IPS-18a (cell line): Measurements from ENCODE around the gene ESR1.

Experiments used
- H3K27ac ChIP-seq: one replicate; pipeline ENCODE4 v1.5.1; 2013; ENCODE audit warnings: low read length
- H3K27me3 ChIP-seq: one replicate; pipeline ENCODE4 v1.6.1; 2013; ENCODE audit warnings: mild to moderate bottlenecking, low read length; ENCODE audit not compliant: control insufficient read depth, insufficient read depth
- H3K36me3 ChIP-seq: one replicate; pipeline ENCODE4 v1.6.1; 2013; ENCODE audit warnings: low read depth, low read length; ENCODE audit not compliant: control insufficient read depth
- H3K4me1 ChIP-seq: one replicate; pipeline ENCODE4 v1.6.1; 2013; ENCODE audit warnings: low read depth, low read length; ENCODE audit not compliant: control insufficient read depth
- H3K4me3 ChIP-seq: one replicate; pipeline ENCODE4 v1.5.1; 2013; ENCODE audit warnings: low read length
- H3K9ac ChIP-seq: one replicate; pipeline ENCODE4 v1.6.1; 2013; ENCODE audit warnings: mild to moderate bottlenecking, low read length, moderate library complexity
- H3K9me3 ChIP-seq: one replicate; pipeline ENCODE4 v1.6.1; 2013; ENCODE audit warnings: low read depth, low read length; ENCODE audit not compliant: control insufficient read depth

The ESR1 gene

GRCh38 chr6:152167641-152168603, 360.4 kb downstream of the ESR1 start:
- H3K4me1 ChIP-seq: no peaks in the 10 kb centered on the region
- H3K27ac ChIP-seq: no peak overlapping the region
- no peak overlapping the region for H3K9ac ChIP-seq
- H3K4me3 ChIP-seq: no peak overlapping the region
- H3K36me3 ChIP-seq: no peaks in the 10 kb centered on the region
- no peaks in the 10 kb centered on the region for H3K27me3 ChIP-seq
- H3K9me3 ChIP-seq: no peaks in the 10 kb centered on the region

GRCh38 chr6:152170313-152170701, 362.8 kb downstream of the ESR1 start:
- no peak overlapping the region for H3K27ac ChIP-seq
- no peaks in the 10 kb centered on the region for H3K36me3 ChIP-seq
- H3K4me1 ChIP-seq: no peaks in the 10 kb centered on the region

DNA sequence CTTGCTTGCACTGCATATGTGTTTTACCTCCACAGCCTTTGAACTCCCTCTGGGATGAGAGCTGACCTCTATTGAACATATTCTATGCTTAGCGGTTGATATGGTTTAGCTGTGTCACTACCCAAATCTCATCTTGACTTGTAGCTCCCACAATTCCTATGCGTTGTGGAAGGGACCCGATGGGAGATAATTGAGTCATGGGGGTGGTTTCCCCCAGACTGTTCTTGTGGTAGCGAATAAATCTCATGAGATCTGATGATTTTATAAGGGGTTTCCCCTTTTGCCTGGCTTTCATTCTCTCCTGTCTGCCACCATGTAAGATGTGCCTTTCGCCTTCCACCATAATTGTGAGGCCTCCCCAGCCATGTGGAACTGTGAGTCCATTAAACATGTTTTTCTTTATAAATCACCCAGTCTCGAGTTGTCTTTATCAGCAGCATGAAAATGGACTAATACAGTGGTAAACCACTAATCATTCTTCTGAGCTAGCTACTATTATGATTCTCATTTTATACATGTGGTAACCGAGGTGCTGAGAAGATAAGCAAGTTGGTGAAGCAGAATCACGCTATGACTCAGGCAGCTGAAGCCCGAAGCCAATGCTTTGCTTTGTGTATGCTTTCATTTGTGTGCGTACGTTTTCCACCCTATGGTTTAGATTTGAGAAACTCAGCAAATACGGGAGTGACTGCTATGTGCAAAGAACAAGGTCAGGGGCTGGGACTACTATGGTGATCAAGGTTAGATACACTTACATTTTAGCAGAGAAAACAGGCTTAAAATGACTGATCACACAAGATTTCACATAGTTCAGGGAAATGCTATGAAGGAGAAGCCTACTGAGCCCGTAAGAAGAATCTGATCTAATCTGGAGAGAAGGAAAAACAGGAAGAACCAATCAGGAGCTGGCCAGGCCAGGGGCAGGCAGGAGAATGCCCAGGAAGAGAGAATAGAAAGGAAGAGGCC, 363.5 kb downstream of the ESR1 start:
- Histone ChIP-seq H3K4me3 (no peak overlapping the region), H3K27me3 (no peaks in the 10 kb centered on the region), H3K9ac (no peak overlapping the region), H3K9me3 (no peaks in the 10 kb centered on the region), H3K27ac (no peak overlapping the region), H3K36me3 (no peaks in the 10 kb centered on the region), H3K4me1 (no peaks in the 10 kb centered on the region)

More at GRCh38 chr6:152170313-152170701, 362.8 kb downstream of the ESR1 start:
- Histone ChIP-seq H3K4me3 (no peak overlapping the region), H3K9me3 (no peaks in the 10 kb centered on the region), H3K27me3 (no peaks in the 10 kb centered on the region), H3K9ac (no peak overlapping the region)

- Histone ChIP-seq H3K9ac (no peak overlapping the region), H3K27me3 (no peaks in the 10 kb centered on the region), H3K4me1 (no peaks in the 10 kb centered on the region), H3K9me3 (no peaks in the 10 kb centered on the region), H3K27ac (no peak overlapping the region), H3K4me3 (no peak overlapping the region), H3K36me3 (no peaks in the 10 kb centered on the region)
Measured at GRCh38 chr6:152173321-152173720, 365.8 kb downstream of the ESR1 start.

DNA sequence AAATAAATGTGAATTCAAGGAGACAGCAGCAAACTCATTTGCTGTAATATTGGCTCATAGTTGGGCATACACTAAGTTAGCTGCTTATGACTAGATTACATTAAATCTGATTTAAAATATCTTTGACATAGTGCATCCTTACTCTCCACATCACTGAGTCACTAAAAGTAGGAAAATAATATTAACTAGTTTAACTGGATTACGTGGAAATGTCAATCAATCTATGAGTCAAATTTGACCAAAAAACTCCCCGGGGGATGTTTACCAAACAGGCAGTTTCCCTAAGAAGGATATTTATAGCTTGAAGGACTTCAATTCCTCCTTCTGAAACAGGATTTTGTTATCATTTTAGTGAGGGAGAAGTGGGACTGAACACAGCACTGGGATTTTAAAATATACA, 366.5 kb downstream of the ESR1 start:
- Histone ChIP-seq H3K9ac (no peak overlapping the region), H3K9me3 (no peaks in the 10 kb centered on the region), H3K27ac (no peak overlapping the region), H3K4me1 (no peaks in the 10 kb centered on the region), H3K27me3 (no peaks in the 10 kb centered on the region), H3K4me3 (no peak overlapping the region), H3K36me3 (no peaks in the 10 kb centered on the region)

DNA sequence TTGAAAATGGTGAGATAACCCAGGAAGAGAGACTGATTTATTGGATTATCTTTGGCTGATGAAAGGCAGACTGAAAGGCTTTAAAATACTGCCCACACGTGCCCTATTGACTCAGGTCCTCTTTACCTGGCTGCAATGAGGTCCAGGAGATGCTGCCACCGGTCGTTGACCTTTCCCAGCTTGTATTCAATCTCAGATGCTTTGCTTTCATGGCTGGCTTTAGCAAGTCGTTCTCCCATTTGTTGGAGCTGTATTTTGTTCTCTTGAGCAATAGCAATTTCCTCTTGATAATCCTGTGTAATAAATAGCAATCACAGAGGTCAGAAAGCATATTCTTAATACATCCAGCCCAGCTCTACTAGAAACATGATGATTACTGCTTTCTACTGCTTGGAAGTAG, 368.8 kb downstream of the ESR1 start:
- Histone ChIP-seq H3K9me3 (no peaks in the 10 kb centered on the region), H3K27me3 (no peaks in the 10 kb centered on the region), H3K36me3 (no peaks in the 10 kb centered on the region), H3K4me1 (no peaks in the 10 kb centered on the region), H3K4me3 (no peak overlapping the region), H3K9ac (no peak overlapping the region), H3K27ac (no peak overlapping the region)
